Endothelial cell of umbilical vein (primary cell): ENCODE results near the gene PLD2.

Experiments
- EZH2 ChIP-seq: IDR thresholded peaks from 2 replicates; pipeline ENCODE4 v1.6.1; 2012; ENCODE audit warnings: borderline replicate concordance, low read depth, mild to moderate bottlenecking, moderate library complexity, low read length, inconsistent platforms; ENCODE audit not compliant: severe bottlenecking
- FOS ChIP-seq: IDR thresholded peaks from 2 replicates; pipeline ENCODE4 v1.6.1; 2011; ENCODE audit warnings: mild to moderate bottlenecking, low read length, moderate library complexity, borderline replicate concordance; ENCODE audit not compliant: insufficient read depth
- GATA2 ChIP-seq: IDR thresholded peaks from 2 replicates; pipeline ENCODE4 v1.7.0; 2011; ENCODE audit warnings: low read depth, mild to moderate bottlenecking, moderate library complexity, mixed read lengths, low read length; ENCODE audit not compliant: insufficient read length, insufficient read depth
- JUN ChIP-seq: IDR thresholded peaks from 2 replicates; pipeline ENCODE4 v1.6.1; 2011; ENCODE audit warnings: borderline replicate concordance, low read depth; ENCODE audit not compliant: insufficient read length, insufficient read depth
- MYC ChIP-seq: IDR thresholded peaks from one replicate; pipeline ENCODE4 v1.6.1; 2011; ENCODE audit warnings: mild to moderate bottlenecking, low read depth, low read length
- POLR2A ChIP-seq: IDR thresholded peaks from 2 replicates; pipeline ENCODE4 v1.6.1; 2012; ENCODE audit warnings: low read depth, mild to moderate bottlenecking, control low read depth, low read length
- POLR2AphosphoS5 ChIP-seq: IDR thresholded peaks from 2 replicates; pipeline ENCODE4 v1.6.1; 2012; ENCODE audit warnings: low read depth, mild to moderate bottlenecking, control low read depth, low read length, moderate library complexity; ENCODE audit not compliant: insufficient read depth
- TF ChIP-seq, protein P1 (sequence below), 2 donors: IDR thresholded peaks; 1 replicate in 1 of 2; 2 replicates in 1 of 2; pipeline ENCODE4 v1.5.1; 2011; ENCODE audit warnings: low read length in 2 of 2, mild to moderate bottlenecking in 2 of 2, moderate library complexity in 2 of 2, control low read depth in 1 of 2, inconsistent platforms in 1 of 2, low read depth in 1 of 2; ENCODE audit not compliant: insufficient read depth in 1 of 2; ENCODE audit errors: extremely low read depth in 1 of 2
- TF ChIP-seq, protein P2 (sequence below): IDR thresholded peaks from 2 replicates; pipeline ENCODE4 v1.6.1; 2011; ENCODE audit not compliant: insufficient read depth, insufficient read length

DNA sequence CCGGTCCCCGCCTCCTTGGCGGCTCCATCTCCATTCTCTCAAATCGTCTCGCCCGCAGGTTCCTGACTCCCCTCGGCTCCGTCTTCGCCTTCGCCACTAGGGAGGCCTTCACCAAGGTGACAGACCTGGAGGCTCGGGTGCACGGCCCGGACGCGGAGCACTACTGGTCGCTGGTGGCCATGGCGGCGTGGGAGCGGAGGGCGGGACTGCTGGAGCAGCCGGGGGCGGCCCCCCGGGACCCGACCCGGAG is 17.3 kb upstream of the PLD2 start:
- TF ChIP-seq, protein P1, sequence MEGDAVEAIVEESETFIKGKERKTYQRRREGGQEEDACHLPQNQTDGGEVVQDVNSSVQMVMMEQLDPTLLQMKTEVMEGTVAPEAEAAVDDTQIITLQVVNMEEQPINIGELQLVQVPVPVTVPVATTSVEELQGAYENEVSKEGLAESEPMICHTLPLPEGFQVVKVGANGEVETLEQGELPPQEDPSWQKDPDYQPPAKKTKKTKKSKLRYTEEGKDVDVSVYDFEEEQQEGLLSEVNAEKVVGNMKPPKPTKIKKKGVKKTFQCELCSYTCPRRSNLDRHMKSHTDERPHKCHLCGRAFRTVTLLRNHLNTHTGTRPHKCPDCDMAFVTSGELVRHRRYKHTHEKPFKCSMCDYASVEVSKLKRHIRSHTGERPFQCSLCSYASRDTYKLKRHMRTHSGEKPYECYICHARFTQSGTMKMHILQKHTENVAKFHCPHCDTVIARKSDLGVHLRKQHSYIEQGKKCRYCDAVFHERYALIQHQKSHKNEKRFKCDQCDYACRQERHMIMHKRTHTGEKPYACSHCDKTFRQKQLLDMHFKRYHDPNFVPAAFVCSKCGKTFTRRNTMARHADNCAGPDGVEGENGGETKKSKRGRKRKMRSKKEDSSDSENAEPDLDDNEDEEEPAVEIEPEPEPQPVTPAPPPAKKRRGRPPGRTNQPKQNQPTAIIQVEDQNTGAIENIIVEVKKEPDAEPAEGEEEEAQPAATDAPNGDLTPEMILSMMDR (IDR thresholded peaks at IDR 0.05; ENCODE audit: extremely low read depth in 1 of 2, insufficient read depth in 1 of 2, low read depth in 1 of 2, low read length in 2 of 2) = no peak
- TF ChIP-seq MYC (no peak), POLR2A (no peak), POLR2AphosphoS5 (no peak), EZH2 (no peak), FOS (no peak), GATA2 (no peak), JUN (no peak)
- TF ChIP-seq, protein P2, sequence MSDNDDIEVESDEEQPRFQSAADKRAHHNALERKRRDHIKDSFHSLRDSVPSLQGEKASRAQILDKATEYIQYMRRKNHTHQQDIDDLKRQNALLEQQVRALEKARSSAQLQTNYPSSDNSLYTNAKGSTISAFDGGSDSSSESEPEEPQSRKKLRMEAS = no peak
